H1 (cell line): ENCODE measurements around the gene TGFB3. TPM values are rescaled to one million over a fixed set of nuclear protein-coding genes. Genes with fewer than 3 reads are reported as not detected.

Experiments used
- CTCF ChIA-PET: fragments of 300-600 bp; sonication (Branson Sonifier 250); formaldehyde crosslinking; loops from one replicate; lab custom pipeline; 2021; ENCODE audit not compliant: partially characterized antibody; lab: Charles Lee
- POLR2A ChIA-PET: fragments of 300-600 bp; sonication (Branson Sonifier 250); formaldehyde crosslinking; loops from one replicate; lab custom pipeline; 2021; ENCODE audit warnings: inconsistent platforms; ENCODE audit not compliant: partially characterized antibody; lab: Charles Lee
- DNase-seq, 2 experiments: peaks; one replicate each; pipeline versions ENCODE4 v3.0.0 to v3.0.0-alpha.2; 2010 to 2022; ENCODE audit warnings: low spot score in 2 of 2, low read depth in 1 of 2, mixed read lengths in 1 of 2
- FAIRE-seq: peaks from 2 replicates; lab custom pipeline; 2011; peaks lifted over from hg19 to GRCh38; lab: Jason Lieb, UNC
- H2AFZ ChIP-seq: 2 replicates; pipeline ENCODE4 v1.8.1; 2012; ENCODE audit warnings: low read length, inconsistent platforms
- H2AK5ac ChIP-seq: 2 replicates; pipeline ENCODE4 v1.6.1; 2013; ENCODE audit warnings: low read depth, low read length
- H2BK120ac ChIP-seq: replicated peaks from 2 replicates; pipeline ENCODE3; 2013; ENCODE audit warnings: low read depth, low read length, inconsistent platforms
- H2BK12ac ChIP-seq: 2 replicates; pipeline ENCODE4 v1.6.1; 2013; ENCODE audit warnings: low read depth, low read length
- H2BK15ac ChIP-seq: 2 replicates; pipeline ENCODE4 v1.6.1; 2013; ENCODE audit warnings: low read length
- H2BK20ac ChIP-seq: 2 replicates; pipeline ENCODE4 v1.6.1; 2013; ENCODE audit warnings: low read length
- H2BK5ac ChIP-seq: 2 replicates; pipeline ENCODE4 v1.6.1; 2013; ENCODE audit warnings: low read depth, low read length
- H3K14ac ChIP-seq: 2 replicates; pipeline ENCODE4 v1.6.1; 2013; ENCODE audit warnings: inconsistent platforms; ENCODE audit not compliant: insufficient read length
- H3K18ac ChIP-seq: 2 replicates; pipeline ENCODE4 v1.6.1; 2013; ENCODE audit warnings: low read length; ENCODE audit errors: extremely low read depth
- H3K23ac ChIP-seq: 2 replicates; pipeline ENCODE4 v1.6.1; 2013; ENCODE audit warnings: inconsistent platforms; ENCODE audit not compliant: insufficient read length
- H3K23me2 ChIP-seq: 2 replicates; pipeline ENCODE4 v1.6.1; 2013; ENCODE audit warnings: low read depth, low read length
- H3K27ac ChIP-seq: 2 replicates; pipeline ENCODE4 v1.6.1; 2011; ENCODE audit warnings: low read depth, low read length, inconsistent platforms
- H3K27me3 ChIP-seq, 4 experiments: replicated peaks in 1 of 4; 1 replicate in 1 of 4; 2 replicates in 3 of 4; pipeline versions ENCODE4 v1.6.1 to v1.8.1; 2011 to 2013; ENCODE audit warnings: low read length in 3 of 4, mild to moderate bottlenecking in 3 of 4, inconsistent platforms in 2 of 4, mixed read lengths in 2 of 4, moderate library complexity in 1 of 4; ENCODE audit not compliant: control insufficient read depth in 3 of 4, insufficient read depth in 3 of 4; ENCODE audit errors: extremely low read depth in 1 of 4
- H3K36me3 ChIP-seq, 4 experiments: 2 replicates each; pipeline versions ENCODE4 v1.6.1 to v1.8.1; 2011 to 2013; ENCODE audit warnings: mild to moderate bottlenecking in 4 of 4, low read length in 3 of 4, moderate library complexity in 2 of 4, control low read depth in 1 of 4, inconsistent platforms in 1 of 4; ENCODE audit not compliant: insufficient read depth in 4 of 4, control insufficient read depth in 2 of 4
- H3K4ac ChIP-seq: replicated peaks from 2 replicates; pipeline ENCODE3; 2013; ENCODE audit warnings: low read length, low read depth, mixed read lengths, inconsistent platforms; ENCODE audit not compliant: insufficient read length
- H3K4me1 ChIP-seq, 4 experiments: replicated peaks in 1 of 4; 1 replicate in 1 of 4; 2 replicates in 3 of 4; pipeline versions ENCODE4 v1.6.1 to v1.8.1; 2011 to 2013; ENCODE audit warnings: low read length in 3 of 4, inconsistent platforms in 2 of 4, mixed read lengths in 1 of 4; ENCODE audit not compliant: insufficient read depth in 4 of 4, control insufficient read depth in 3 of 4
- H3K4me2 ChIP-seq, 2 experiments: 2 replicates each; pipeline versions ENCODE4 v1.6.1 to v1.8.1; 2011 to 2013; ENCODE audit warnings: low read depth in 2 of 2, low read length in 2 of 2, control low read depth in 1 of 2, inconsistent platforms in 1 of 2, mild to moderate bottlenecking in 1 of 2; ENCODE audit not compliant: insufficient read depth in 1 of 2
- H3K4me3 ChIP-seq, 4 experiments: fragments of 200-600, 300-600 bp in 1 of 4; sonication (generic), shearing (Covaris generic), sonication (Bioruptor Twin) in 1 of 4; 2 replicates each; pipeline versions ENCODE4 v1.5.1 to v1.8.1; 2011 to 2016; ENCODE audit warnings: low read length in 4 of 4, low read depth in 3 of 4, control low read depth in 2 of 4, inconsistent platforms in 2 of 4, mild to moderate bottlenecking in 2 of 4, mixed read lengths in 1 of 4, moderate library complexity in 1 of 4; ENCODE audit not compliant: insufficient read depth in 2 of 4; ENCODE audit errors: extremely low read depth in 1 of 4
- H3K56ac ChIP-seq: replicated peaks from 2 replicates; pipeline ENCODE3; 2013; ENCODE audit warnings: low read depth, mild to moderate bottlenecking, mixed read lengths, low read length, inconsistent platforms; ENCODE audit not compliant: insufficient read length
- H3K79me1 ChIP-seq: 2 replicates; pipeline ENCODE4 v1.6.1; 2013; ENCODE audit warnings: low read depth, low read length, control low read depth
- H3K79me2 ChIP-seq, 2 experiments: 2 replicates each; pipeline versions ENCODE4 v1.6.1 to v1.8.1; 2012 to 2013; ENCODE audit warnings: low read length in 2 of 2, mild to moderate bottlenecking in 2 of 2, inconsistent platforms in 1 of 2; ENCODE audit not compliant: insufficient read depth in 2 of 2, control insufficient read depth in 1 of 2
- H3K9ac ChIP-seq, 4 experiments: replicated peaks in 1 of 4; 1 replicate in 1 of 4; 2 replicates in 3 of 4; pipeline versions ENCODE4 v1.6.1 to v1.8.1; 2011 to 2013; ENCODE audit warnings: low read depth in 3 of 4, low read length in 3 of 4, control low read depth in 2 of 4, mild to moderate bottlenecking in 2 of 4, moderate library complexity in 2 of 4, inconsistent platforms in 1 of 4; ENCODE audit errors: extremely low read depth in 1 of 4
- H3K9me3 ChIP-seq, 2 experiments: 2 replicates each; pipeline versions ENCODE4 v1.6.1 to v1.8.1; 2012 to 2013; ENCODE audit warnings: mild to moderate bottlenecking in 2 of 2, moderate library complexity in 2 of 2, control low read depth in 1 of 2, inconsistent platforms in 1 of 2, low read depth in 1 of 2, low read length in 1 of 2, mixed read lengths in 1 of 2; ENCODE audit not compliant: insufficient read depth in 2 of 2
- H4K20me1 ChIP-seq, 2 experiments: replicated peaks in 1 of 2; 2 replicates each; pipeline versions ENCODE3 to v1.8.1; 2011 to 2013; ENCODE audit warnings: inconsistent platforms in 2 of 2, low read length in 2 of 2, mild to moderate bottlenecking in 1 of 2; ENCODE audit not compliant: insufficient read depth in 2 of 2, control insufficient read depth in 1 of 2
- H4K5ac ChIP-seq: 2 replicates; pipeline ENCODE4 v1.6.1; 2013; ENCODE audit warnings: low read length, low read depth, mixed read lengths, inconsistent platforms; ENCODE audit not compliant: insufficient read length
- H4K8ac ChIP-seq: 2 replicates; pipeline ENCODE4 v1.8.0; 2013; ENCODE audit warnings: mild to moderate bottlenecking, moderate library complexity, low read length, inconsistent platforms; ENCODE audit not compliant: insufficient read depth; ENCODE audit errors: extremely low read depth
- H4K91ac ChIP-seq: replicated peaks from 2 replicates; pipeline ENCODE3; 2013; ENCODE audit warnings: low read length, mixed read lengths, inconsistent platforms; ENCODE audit not compliant: insufficient read length
- ATF2 ChIP-seq: IDR thresholded peaks from 2 replicates; pipeline ENCODE4 v1.6.1; 2012; ENCODE audit warnings: low read length, inconsistent platforms
- CBX8 ChIP-seq: fragments of 300-800, 300-1000 bp; sonication (generic); IDR thresholded peaks from 2 replicates; pipeline ENCODE4 v1.7.1; 2016; ENCODE audit warnings: low read depth, low read length, borderline replicate concordance
- CEBPB ChIP-seq: IDR thresholded peaks from 2 replicates; pipeline ENCODE4 v1.6.1; 2012; ENCODE audit warnings: low read depth, low read length
- CHD1 ChIP-seq: IDR thresholded peaks from 2 replicates; pipeline ENCODE4 v1.6.1; 2012; ENCODE audit warnings: low read depth, low read length, improper control_type of control experiment
- CHD2 ChIP-seq: IDR thresholded peaks from 2 replicates; pipeline ENCODE4 v1.6.1; 2012; ENCODE audit warnings: low read length, improper control_type of control experiment
- CTBP2 ChIP-seq: IDR thresholded peaks from 2 replicates; pipeline ENCODE4 v1.7.0; 2011; ENCODE audit warnings: borderline replicate concordance, mild to moderate bottlenecking, moderate library complexity, mixed read lengths, low read length; ENCODE audit not compliant: insufficient read depth, insufficient read length
- GTF2F1 ChIP-seq: IDR thresholded peaks from 2 replicates; pipeline ENCODE4 v1.6.1; 2012; ENCODE audit warnings: low read depth, low read length, improper control_type of control experiment, borderline replicate concordance
- MAX ChIP-seq: IDR thresholded peaks from 2 replicates; pipeline ENCODE4 v1.6.1; 2012; ENCODE audit warnings: inconsistent platforms
- PHF8 ChIP-seq: fragments of 200-600 bp; sonication (generic); conservative IDR thresholded peaks from 2 replicates; pipeline ENCODE4 v1.7.1; 2012; ENCODE audit warnings: low read depth, mild to moderate bottlenecking, inconsistent platforms, low read length, moderate library complexity
- POLR2A ChIP-seq, 2 experiments: IDR thresholded peaks; 1 replicate in 1 of 2; 2 replicates in 1 of 2; pipeline ENCODE4 v1.6.1; 2011; ENCODE audit warnings: low read depth in 2 of 2, low read length in 2 of 2, mild to moderate bottlenecking in 2 of 2; ENCODE audit errors: control extremely low read depth in 1 of 2
- POLR2AphosphoS5 ChIP-seq: IDR thresholded peaks from 2 replicates; pipeline ENCODE4 v1.6.1; 2011; ENCODE audit warnings: low read depth, low read length
- POU5F1 ChIP-seq: IDR thresholded peaks from 2 replicates; pipeline ENCODE4 v1.6.1; 2011; ENCODE audit warnings: low read depth, mild to moderate bottlenecking, low read length, moderate library complexity
- TBP ChIP-seq: IDR thresholded peaks from 2 replicates; pipeline ENCODE4 v1.6.1; 2011; ENCODE audit warnings: low read depth, low read length, improper control_type of control experiment
- TEAD4 ChIP-seq: IDR thresholded peaks from 2 replicates; pipeline ENCODE4 v1.6.1; 2012; ENCODE audit warnings: low read depth, low read length, inconsistent platforms, mixed read lengths
- WGBS, 2 experiments: shearing (Covaris generic) in 1 of 2; methylation state at CpG; one replicate each; pipeline versions ENCODE4 v1.1.6 to v1.1.7; 2013 to 2015; ENCODE audit warnings: low lambda C conversion rate in 2 of 2, mixed read lengths in 2 of 2, inconsistent platforms in 1 of 2, low coverage in 1 of 2, missing lambda C conversion rate in 1 of 2; ENCODE audit not compliant: insufficient replicate concordance in 2 of 2, insufficient coverage in 1 of 2, insufficient read length in 1 of 2; ENCODE audit errors: extremely low coverage in 1 of 2, missing lambda C conversion rate in 1 of 2; 5-methylcytosine and 5-hydroxymethylcytosine counted together
- polyA plus RNA-seq, 7 experiments: library from polyadenylated mRNA; depleted of rRNA in 3 of 7; stranded (reverse) in 5 of 7; unstranded in 2 of 7; fragments of >200 nt in 5 of 7; fragments of 200-250 nt in 2 of 7; gene quantifications; 1 replicate in 5 of 7; 2 replicates in 1 of 7; 4 replicates in 1 of 7; pipeline versions ENCODE4 v1.2.1 to v1.2.3, GENCODE V29; 2011 to 2013; ENCODE audit warnings: missing spikeins in 2 of 7, mixed read lengths in 2 of 7
- total RNA-seq: library from RNA; stranded (reverse); fragmentation: NEBNext Ultra II Directional; extraction: Animal tissue kit (Norgen Biotek cat#: 25700); gene quantifications from 2 replicates; pipeline ENCODE4 v1.2.1, GENCODE V29; 2021

Gene TGFB3
- total and polyA plus RNA-seq, 2 of the 8 experiments (the other 6 are each of a cell fraction or from before 2014, with no cell fraction given): 0.65 to 0.86 TPM

GRCh38 chr14:75946785-75947184 lies 35.0 kb downstream of the TGFB3 start:
- Histone ChIP-seq H2AFZ (no peak overlapping the region), H3K18ac (no peak overlapping the region), H3K36me3 (no peaks in the 10 kb centered on the region), H4K20me1 (no peaks in the 10 kb centered on the region), H2BK120ac (no peak overlapping the region), H4K5ac (no peak overlapping the region), H2BK12ac (no peak overlapping the region), H4K8ac (no peak overlapping the region), H3K56ac (no peak overlapping the region), H2BK15ac (no peak overlapping the region), H3K4me2 (no peak overlapping the region), H3K23ac (no peak overlapping the region), H3K79me1 (no peaks in the 10 kb centered on the region), H3K9me3 (no peaks in the 10 kb centered on the region), H3K27me3 (no peaks in the 10 kb centered on the region), H3K27ac (no peak overlapping the region), H3K9ac (no peak overlapping the region), H3K4me1 (no peaks in the 10 kb centered on the region), H3K4me3 (no peak overlapping the region), H2AK5ac (no peak overlapping the region), H3K79me2 (no peaks in the 10 kb centered on the region), H2BK20ac (no peak overlapping the region), H4K91ac (no peak overlapping the region), H3K4ac (no peak overlapping the region), H3K23me2 (no peaks in the 10 kb centered on the region), H3K14ac (no peak overlapping the region), H2BK5ac (no peak overlapping the region)
- POLR2A ChIA-PET: interaction anchor here (0.7 to 0.8 kb wide), 4 partner anchors 12 to 105 kb away, joined by 3 read pairs; no protein-coding TSS in a partner anchor
- DNase-seq: no peak
- CTCF ChIA-PET: interaction anchor here (0.8 kb wide), 2 partner anchors 12 to 35 kb away, joined by 3 to 4 read pairs; partner anchors contain the start of gene TGFB3
- WGBS, 2 experiments: 85% methylated on average over 5 of the region's 5 CpGs; no CpG with 5 or more reads in 1 of the 2 experiments
- FAIRE-seq: no peak
- TF ChIP-seq CHD2 (no peak), ATF2 (no peak), CBX8 (no peak), MAX (no peak), PHF8 (no peak), CHD1 (no peak), GTF2F1 (no peak), TBP (no peak), CEBPB (no peak), POU5F1 (no peak), POLR2AphosphoS5 (no peak), CTBP2 (no peak), TEAD4 (no peak), POLR2A (IDR thresholded peaks at IDR 0.05; ENCODE audit: control extremely low read depth in 1 of 2, low read depth in 2 of 2, low read length in 2 of 2) (no peak)
